Breast epithelium (tissue), 4 donors: ENCODE data around the gene TECPR1. TPM values are rescaled to one million over a fixed set of nuclear protein-coding genes. Genes with fewer than 3 reads are reported as not detected.

Experiments
- DNase-seq, 2 donors: peaks; one replicate each; pipeline ENCODE4 v3.0.0-alpha.2; 2019; ENCODE audit warnings: low spot score in 2 of 2
- H3K27ac ChIP-seq, 2 donors: fragments of 200-600 bp; sonication (generic) in 1 of 2; one replicate each; pipeline ENCODE4 v1.5.1; 2016 to 2019; ENCODE audit warnings: mild to moderate bottlenecking in 1 of 2
- H3K27me3 ChIP-seq, 2 donors: fragments of 200-600 bp; sonication (generic) in 1 of 2; one replicate each; pipeline versions ENCODE4 v1.5.1 to v1.6.0; 2017 to 2019; ENCODE audit warnings: control low read depth in 1 of 2, mild to moderate bottlenecking in 1 of 2
- H3K36me3 ChIP-seq: fragments of 200-600 bp; one replicate; pipeline ENCODE4 v1.5.1; 2019
- H3K4me1 ChIP-seq, 2 donors: fragments of 200-600 bp; sonication (generic); one replicate each; pipeline ENCODE4 v1.5.1; 2016 to 2019; ENCODE audit warnings: control low read depth in 1 of 2
- H3K4me3 ChIP-seq, 3 donors: fragments of 200-600 bp; sonication (generic); 1 replicate in 2 of 3; 2 replicates in 1 of 3; pipeline ENCODE4 v1.5.1; 2016 to 2019; ENCODE audit warnings: mild to moderate bottlenecking in 3 of 3, moderate library complexity in 2 of 3
- H3K9me3 ChIP-seq, 2 donors: fragments of 200-600 bp; sonication (generic) in 1 of 2; one replicate each; pipeline ENCODE4 v1.5.1; 2016 to 2019; ENCODE audit warnings: control low read depth in 1 of 2
- CTCF ChIP-seq, 3 donors: fragments of 450-650 bp; IDR thresholded peaks; one replicate each; pipeline ENCODE4 v1.5.1; 2016 to 2017; ENCODE audit warnings: antibody characterized with exemption in 3 of 3, mild to moderate bottlenecking in 3 of 3, moderate library complexity in 3 of 3
- POLR2A ChIP-seq: fragments of 450-650 bp; IDR thresholded peaks from one replicate; pipeline ENCODE4 v1.6.1; 2016; ENCODE audit warnings: antibody characterized with exemption, mild to moderate bottlenecking, moderate library complexity
- POLR2AphosphoS5 ChIP-seq, 3 donors: sonication (generic); formaldehyde crosslinking; IDR thresholded peaks; one replicate each; pipeline ENCODE4 v1.6.1; 2017; ENCODE audit warnings: antibody characterized with exemption in 3 of 3
- intact Hi-C: fragments of 100-400 bp; cut with DNase I; formaldehyde crosslinking; loops from one replicate; pipeline ENCODE4 v1.15.1; 2023; ENCODE audit warnings: low total_unique reads
- total RNA-seq, 3 donors: library from RNA; depleted of rRNA; stranded (reverse); fragments of >200 nt; gene quantifications; one replicate each; pipeline ENCODE4 v1.1.0, GENCODE V29; 2016

The TECPR1 gene
- total RNA-seq, 3 donors from 2014 or later = 14.7 to 29.7 (median 28.8) TPM

GRCh38 chr7:98280296-98280695 lies 28.3 kb upstream of the TECPR1 start:
- Histone ChIP-seq H3K4me3 (peak overlapping the region in 2 of 3 donors; percentile 91 to 100), H3K27me3 (no peaks in the 10 kb centered on the region), H3K36me3 (no peaks in the 10 kb centered on the region), H3K27ac (peak overlapping the region; percentile 95 to 99), H3K4me1 (peaks cover 0 to 19% of the 10 kb centered on the region in 2 donors), H3K9me3 (no peaks in the 10 kb centered on the region)
- no peak for DNase-seq
- TF ChIP-seq POLR2A (no peak), POLR2AphosphoS5 (IDR thresholded peaks at IDR 0.05) (no peak), CTCF (IDR thresholded peaks at IDR 0.05) (no peak)
- intact Hi-C loops = no loop called here

- TF ChIP-seq POLR2A (no peak), POLR2AphosphoS5 (IDR thresholded peaks at IDR 0.05) (no peak), CTCF (IDR thresholded peaks at IDR 0.05) (no peak)
- intact Hi-C loops = no loop called here
- Histone ChIP-seq H3K4me1 (peaks cover 0 to 7% of the 10 kb centered on the region in 2 donors), H3K27me3 (no peaks in the 10 kb centered on the region), H3K36me3 (no peaks in the 10 kb centered on the region), H3K9me3 (no peaks in the 10 kb centered on the region), H3K27ac (no peak overlapping the region), H3K4me3 (no peak overlapping the region)
- DNase-seq = no peak
Observed at GRCh38 chr7:98278936-98279335, 26.9 kb upstream of the TECPR1 start.

- intact Hi-C loops = no loop called here
- Histone ChIP-seq H3K27ac (peak overlapping the region in 1 of 2 donors; percentile 29), H3K4me1 (peaks cover 0 to 2% of the 10 kb centered on the region in 2 donors), H3K9me3 (no peaks in the 10 kb centered on the region), H3K4me3 (no peak overlapping the region), H3K36me3 (no peaks in the 10 kb centered on the region), H3K27me3 (no peaks in the 10 kb centered on the region)
- no peak for TF ChIP-seq POLR2AphosphoS5 (IDR thresholded peaks at IDR 0.05)
- no peak for TF ChIP-seq CTCF (IDR thresholded peaks at IDR 0.05)
- TF ChIP-seq POLR2A = no peak
- no peak for DNase-seq
Observed at GRCh38 chr7:98278408-98278807, 26.4 kb upstream of the TECPR1 start.

GRCh38 chr7:98276241-98276761 lies 24.3 kb upstream of the TECPR1 start:
- Histone ChIP-seq H3K4me3 (no peak overlapping the region), H3K27me3 (no peaks in the 10 kb centered on the region), H3K36me3 (no peaks in the 10 kb centered on the region), H3K27ac (peak overlapping the region; percentile 40 to 81), H3K9me3 (no peaks in the 10 kb centered on the region), H3K4me1 (no peaks in the 10 kb centered on the region)
- DNase-seq = no peak
- intact Hi-C loops = no loop called here
- TF ChIP-seq POLR2AphosphoS5 (IDR thresholded peaks at IDR 0.05) (peak in 1 of 3 donors; percentile 35), POLR2A (no peak), CTCF (IDR thresholded peaks at IDR 0.05) (no peak)

- TF ChIP-seq CTCF (IDR thresholded peaks at IDR 0.05) = no peak
- no peak for TF ChIP-seq POLR2A
- TF ChIP-seq POLR2AphosphoS5 (IDR thresholded peaks at IDR 0.05) = no peak
- no peaks in the 10 kb centered on the region for H3K9me3 ChIP-seq
- no peak overlapping the region for H3K4me3 ChIP-seq
- DNase-seq = no peak
- intact Hi-C loops = no loop called here
- no peak overlapping the region for H3K27ac ChIP-seq
- no peaks in the 10 kb centered on the region for H3K27me3 ChIP-seq
- H3K4me1 ChIP-seq = no peaks in the 10 kb centered on the region
- no peaks in the 10 kb centered on the region for H3K36me3 ChIP-seq
Observed at GRCh38 chr7:98267303-98267702, 15.3 kb upstream of the TECPR1 start.
